ENCODE data around the gene NAP1L3. TPM values are rescaled to one million over a fixed set of nuclear protein-coding genes. Genes with fewer than 3 reads are reported as not detected.

NAP1L3 gene
- total RNA-seq, 1 experiment from 2014 or later, result 0.17 TPM

GRCh38 chrX:93695981-93696380 is 22.6 kb upstream of the NAP1L3 start:
- no peak for DNase-seq (ENCODE audit: low spot score)
- H3K36me3 ChIP-seq (ENCODE audit: insufficient read depth, low read length, poor library complexity, severe bottlenecking), result no peaks in the 10 kb centered on the region
- no TSS peak for BruUV-seq (replicated peaks)
- H3K4me3 ChIP-seq (ENCODE audit: low read depth, low read length, poor library complexity, severe bottlenecking), result no peak overlapping the region
- POLR2A ChIA-PET (ENCODE audit: low non-redundant PET), result no interaction called here
- intact Hi-C loops (cut with micrococcal nuclease; ENCODE audit: unreplicated experiment), result no loop called here
- no peak for TF ChIP-seq CTCF (conservative IDR thresholded peaks at IDR 0.05; ENCODE audit: low read depth, low read length)
- no peak for TF ChIP-seq EZH2 (IDR thresholded peaks at IDR 0.05; ENCODE audit: borderline replicate concordance, low read depth, low read length, poor library complexity, severe bottlenecking)
- H3K9me3 ChIP-seq (ENCODE audit: low read depth, low read length, poor library complexity, severe bottlenecking), result no peaks in the 10 kb centered on the region
- CTCF ChIA-PET, result no interaction called here
- H3K4me1 ChIP-seq (ENCODE audit: insufficient read depth, low read length, poor library complexity, severe bottlenecking), result no peaks in the 10 kb centered on the region
- H3K27ac ChIP-seq (ENCODE audit: low read depth, low read length, poor library complexity, severe bottlenecking), result no peak overlapping the region
- H3K27me3 ChIP-seq (replicated peaks; ENCODE audit: insufficient read depth, low read depth, low read length, poor library complexity), result no peaks in the 10 kb centered on the region

- Histone ChIP-seq H3K27ac (ENCODE audit: low read depth, low read length, poor library complexity, severe bottlenecking) (no peak within 1 kb of the TSS), H3K36me3 (ENCODE audit: insufficient read depth, low read length, poor library complexity, severe bottlenecking) (no peaks in the 10 kb centered on the region), H3K4me1 (ENCODE audit: insufficient read depth, low read length, poor library complexity, severe bottlenecking) (no peaks in the 10 kb centered on the region), H3K27me3 (replicated peaks; ENCODE audit: insufficient read depth, low read depth, low read length, poor library complexity) (peaks cover 38% of the 10 kb centered on the region), H3K4me3 (ENCODE audit: low read depth, low read length, poor library complexity, severe bottlenecking) (peak within 1 kb of the TSS; percentile 52), H3K9me3 (ENCODE audit: low read depth, low read length, poor library complexity, severe bottlenecking) (no peaks in the 10 kb centered on the region)
- peak; percentile 2 for DNase-seq (ENCODE audit: low spot score)
- no TSS peak for BruUV-seq (replicated peaks)
- ChIA-PET CTCF (no interaction called here), POLR2A (ENCODE audit: low non-redundant PET) (no interaction called here)
- TF ChIP-seq EZH2 (IDR thresholded peaks at IDR 0.05; ENCODE audit: borderline replicate concordance, low read depth, low read length, poor library complexity, severe bottlenecking) (no peak), CTCF (conservative IDR thresholded peaks at IDR 0.05; ENCODE audit: low read depth, low read length) (no peak)
- intact Hi-C loops (cut with micrococcal nuclease; ENCODE audit: unreplicated experiment), result no loop called here
Observed at GRCh38 chrX:93673869-93674271, 492 bp upstream of the NAP1L3 start, which contains the start of gene FAM133A. Gene FAM133A (plus strand): TSS chrX:93674206. CDS start chrX:93709420, 35,214 bp downstream.

- CTCF ChIA-PET, result no interaction called here
- TF ChIP-seq CTCF (conservative IDR thresholded peaks at IDR 0.05; ENCODE audit: low read depth, low read length), result no peak
- TF ChIP-seq EZH2 (IDR thresholded peaks at IDR 0.05; ENCODE audit: borderline replicate concordance, low read depth, low read length, poor library complexity, severe bottlenecking), result no peak
- no TSS peak for BruUV-seq (replicated peaks)
- Histone ChIP-seq H3K4me3 (ENCODE audit: low read depth, low read length, poor library complexity, severe bottlenecking) (no peak overlapping the region), H3K27ac (ENCODE audit: low read depth, low read length, poor library complexity, severe bottlenecking) (no peak overlapping the region), H3K4me1 (ENCODE audit: insufficient read depth, low read length, poor library complexity, severe bottlenecking) (no peaks in the 10 kb centered on the region), H3K9me3 (ENCODE audit: low read depth, low read length, poor library complexity, severe bottlenecking) (no peaks in the 10 kb centered on the region), H3K36me3 (ENCODE audit: insufficient read depth, low read length, poor library complexity, severe bottlenecking) (no peaks in the 10 kb centered on the region), H3K27me3 (replicated peaks; ENCODE audit: insufficient read depth, low read depth, low read length, poor library complexity) (no peaks in the 10 kb centered on the region)
- DNase-seq (ENCODE audit: low spot score), result no peak
- intact Hi-C loops (cut with micrococcal nuclease; ENCODE audit: unreplicated experiment), result no loop called here
- POLR2A ChIA-PET (ENCODE audit: low non-redundant PET), result no interaction called here
Observed at GRCh38 chrX:93660575-93660974, 12.8 kb downstream of the NAP1L3 start.

Measured in A673 (cell line).